NCI-H1930 (cell line): ENCODE results near the gene LRRC2.
"Not testable (repeated sequence)": the region's sequence is repeated elsewhere in the genome, so short reads cannot be mapped to it uniquely, and the experiment has no call there.

Experiments
- DNase-seq, 2 experiments: peaks; one replicate each; lab custom pipeline; 2025; lab: John Stamatoyannopoulos, UW

LRRC2 gene

DNA sequence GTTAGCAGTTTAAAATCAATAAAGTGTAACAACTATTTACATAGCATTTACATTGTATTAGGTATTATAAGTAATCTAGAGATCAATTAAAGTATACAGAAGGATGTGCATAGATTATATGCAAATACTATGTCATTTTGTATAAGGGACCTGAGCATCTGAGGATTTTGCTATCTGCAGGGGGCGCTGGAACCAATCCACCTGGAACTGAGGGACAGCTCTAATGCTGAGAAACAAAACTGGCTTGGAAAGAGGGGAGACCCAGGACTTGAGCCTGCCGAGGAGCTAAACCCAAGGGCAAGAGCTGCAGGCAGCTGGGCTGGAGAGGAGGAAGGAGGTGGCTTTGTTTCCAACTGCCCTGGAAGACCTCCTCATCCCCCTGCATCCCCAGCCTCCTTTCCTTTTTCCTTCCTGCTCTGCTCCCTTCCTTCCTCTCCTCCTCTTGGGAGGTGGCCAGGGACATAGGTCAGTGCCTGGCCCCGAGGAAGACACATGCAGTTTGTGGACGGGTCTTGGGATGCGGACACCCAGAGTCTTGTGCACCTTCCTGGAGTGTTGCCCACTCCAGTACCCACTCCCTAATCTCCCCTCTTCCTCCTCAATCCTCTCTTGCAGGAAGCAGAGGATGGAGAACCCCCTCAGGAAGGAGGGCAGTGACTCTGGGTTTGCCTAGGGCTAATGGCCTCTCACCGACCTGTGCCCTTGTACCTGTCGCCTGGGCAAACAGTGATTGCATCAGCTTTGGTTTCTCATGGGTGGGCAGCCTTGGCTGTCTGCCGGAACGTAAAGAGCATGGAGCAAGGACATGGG is 69.2 kb downstream of the LRRC2 start:
- no peak for DNase-seq

DNA sequence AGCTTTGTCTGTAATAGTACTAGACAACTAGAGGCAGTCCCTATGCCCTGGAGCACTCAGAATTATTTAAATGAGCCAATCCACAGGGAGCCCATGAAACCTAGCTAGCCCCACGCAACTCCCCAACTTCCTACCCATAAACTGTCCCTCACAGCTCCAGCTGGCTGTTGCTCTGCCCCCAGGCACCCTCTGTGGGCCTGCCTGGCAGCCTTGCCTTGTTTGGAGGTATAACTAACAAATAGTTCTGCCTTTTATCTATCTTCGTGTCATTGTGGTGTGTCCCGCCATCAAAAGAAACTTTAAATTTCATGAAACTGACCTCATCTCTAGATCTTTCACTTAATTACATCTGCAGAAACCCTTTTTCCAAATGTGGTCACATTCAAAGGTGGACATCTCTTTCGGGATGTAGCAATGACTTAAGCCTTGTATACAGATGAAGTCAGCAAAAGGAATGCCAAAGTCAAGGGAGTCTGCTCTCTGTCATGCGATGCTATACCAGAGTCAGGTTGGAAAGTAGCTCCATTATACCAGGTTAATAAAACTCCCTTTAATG is 70.1 kb downstream of the LRRC2 start:
- DNase-seq: no peak

DNA sequence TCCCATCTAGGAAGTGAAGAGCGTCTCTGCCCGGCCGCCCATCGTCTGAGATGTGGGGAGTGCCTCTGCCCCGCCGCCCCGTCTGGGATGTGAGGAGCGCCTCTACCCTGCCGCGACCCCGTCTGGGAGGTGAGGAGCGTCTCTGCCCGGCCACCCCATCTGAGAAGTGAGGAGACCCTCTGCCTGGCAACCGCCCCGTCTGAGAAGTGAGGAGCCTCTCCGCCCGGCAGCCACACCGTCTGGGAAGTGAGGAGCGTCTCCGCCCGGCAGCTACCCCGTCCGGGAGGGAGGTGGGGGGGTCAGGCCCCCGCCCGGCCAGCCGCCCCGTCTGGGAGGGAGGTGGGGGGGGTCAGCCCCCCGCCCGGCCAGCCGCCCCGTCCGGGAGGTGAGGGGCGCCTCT is 71.6 kb downstream of the LRRC2 start:
- DNase-seq: not testable (repeated sequence)

DNA sequence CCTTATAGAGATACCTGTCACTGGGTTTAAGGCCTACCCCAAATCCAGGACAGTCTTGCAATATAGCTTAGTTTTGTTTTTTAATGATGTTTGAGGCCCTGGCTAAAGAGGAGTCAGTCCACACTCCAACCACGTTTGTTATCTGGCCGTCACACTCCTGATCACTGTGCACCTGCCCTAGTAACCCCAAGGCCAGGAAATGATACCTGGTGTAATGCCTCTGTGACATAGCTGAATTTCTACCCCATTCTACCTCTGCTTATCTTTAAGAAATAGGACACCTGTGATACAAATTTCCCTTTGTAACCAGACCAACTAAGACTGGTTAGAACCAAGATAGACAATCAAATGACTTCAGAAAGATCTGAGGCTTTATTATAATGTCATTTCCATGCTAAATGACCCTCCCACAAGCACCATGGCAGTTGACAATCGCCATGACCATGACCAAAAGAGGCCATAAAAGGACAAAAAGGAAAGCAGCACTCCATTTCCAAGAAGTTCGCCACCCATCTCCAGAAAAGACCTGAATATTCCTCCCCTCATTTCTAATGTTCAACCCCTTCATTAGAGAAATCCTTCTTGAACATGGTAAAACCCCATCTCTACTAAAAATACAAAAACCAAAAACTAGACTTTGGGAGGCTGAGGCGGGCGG is 73.1 kb downstream of the LRRC2 start:
- DNase-seq: no peak

DNA sequence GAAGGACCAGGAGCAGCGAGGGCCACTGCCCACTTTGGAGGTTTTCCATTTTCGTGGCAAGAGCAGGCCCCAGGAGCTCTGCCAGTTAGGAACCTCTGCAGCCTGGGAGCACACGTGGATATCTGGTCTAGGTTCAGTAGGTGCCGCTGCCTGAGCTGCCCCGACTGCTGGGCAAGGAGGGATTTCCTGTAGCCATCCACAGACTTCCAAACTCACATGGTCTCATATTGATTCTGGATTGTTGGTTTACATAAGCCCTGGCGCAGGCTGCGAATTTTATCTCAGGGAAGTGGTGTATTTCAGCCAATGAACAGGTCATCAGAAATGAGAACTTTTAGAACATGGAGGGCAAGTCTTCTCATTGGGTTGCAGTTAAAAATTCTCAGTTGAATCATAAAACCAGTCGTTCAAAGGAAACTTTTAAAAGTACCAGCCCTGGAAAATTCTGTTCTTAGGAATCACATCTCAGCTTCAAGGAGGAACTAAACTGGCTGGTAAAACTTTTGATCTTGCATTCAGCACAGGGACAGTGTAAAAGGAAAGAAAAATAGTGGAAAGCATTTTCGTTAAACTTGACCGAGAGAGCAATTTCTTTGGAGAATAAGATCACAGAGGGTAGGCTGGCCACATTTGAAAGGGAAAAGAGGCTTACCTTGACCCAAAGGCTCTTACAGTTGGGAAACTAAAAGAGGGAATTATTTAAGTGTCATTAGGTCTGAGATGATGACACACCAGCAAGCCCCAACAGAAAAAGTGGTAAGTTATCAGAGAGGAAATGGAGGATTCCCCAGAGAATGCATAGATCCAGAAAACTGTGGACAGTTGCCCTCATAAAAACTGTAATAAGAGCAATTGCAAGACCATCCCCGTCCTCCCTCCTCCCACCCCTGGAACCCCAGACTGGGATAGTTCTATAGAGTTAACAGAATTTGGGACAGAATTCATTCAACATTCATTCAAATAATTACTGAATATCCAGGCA is 74.7 kb downstream of the LRRC2 start:
- DNase-seq: no peak

DNA sequence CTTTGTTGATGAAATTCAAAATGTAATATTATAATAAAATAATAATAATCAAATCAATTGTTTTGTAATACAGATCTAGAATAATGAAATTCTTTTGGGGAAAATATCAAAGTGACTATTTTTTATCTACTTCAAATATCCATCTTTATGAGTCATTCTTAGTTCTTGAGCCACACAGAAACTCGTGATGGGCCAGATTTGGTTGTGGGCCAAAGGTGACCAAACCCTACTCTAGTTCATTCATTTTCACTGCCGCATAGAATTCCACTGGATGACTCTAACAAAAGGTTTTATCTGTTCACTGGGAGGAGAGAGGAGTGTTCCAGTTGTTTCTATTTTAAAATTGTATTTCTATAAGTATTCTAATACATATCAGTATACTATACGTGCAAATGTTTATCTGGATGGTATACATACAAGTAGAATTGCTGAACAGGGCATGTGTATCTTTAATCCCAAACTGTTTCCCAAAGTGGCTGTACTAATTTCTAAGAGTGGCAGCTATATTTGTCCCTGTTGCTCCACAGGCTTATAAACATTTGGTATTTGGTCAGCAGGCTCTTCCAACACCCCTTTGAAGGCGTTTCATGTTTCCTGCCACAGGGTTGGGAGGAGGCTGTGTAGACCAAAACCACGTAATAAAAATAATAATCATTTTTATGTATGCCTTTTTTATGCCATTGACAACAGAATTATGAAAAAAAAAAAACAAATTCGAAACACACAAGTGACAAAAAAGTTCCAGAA is 75.6 kb downstream of the LRRC2 start:
- DNase-seq: no peak

DNA sequence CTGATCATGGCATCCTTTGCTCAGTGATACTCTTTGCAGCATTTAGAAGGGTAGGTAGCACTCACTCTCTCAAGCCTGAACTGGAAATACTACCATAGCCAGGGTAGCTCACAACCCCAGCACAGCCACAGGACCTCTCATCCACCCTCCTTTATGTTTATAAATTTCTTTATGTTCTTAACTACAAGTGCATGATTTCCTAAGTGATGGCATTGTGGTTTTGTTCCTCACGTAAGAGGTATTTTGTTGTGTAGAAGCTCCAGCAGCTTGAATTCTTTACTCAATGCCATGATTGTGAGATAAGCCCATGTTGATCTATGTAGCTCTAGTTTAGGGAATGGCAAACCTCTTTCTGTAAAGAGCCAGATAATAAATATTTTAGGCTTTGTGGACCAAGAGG is 76.2 kb downstream of the LRRC2 start:
- DNase-seq: no peak

DNA sequence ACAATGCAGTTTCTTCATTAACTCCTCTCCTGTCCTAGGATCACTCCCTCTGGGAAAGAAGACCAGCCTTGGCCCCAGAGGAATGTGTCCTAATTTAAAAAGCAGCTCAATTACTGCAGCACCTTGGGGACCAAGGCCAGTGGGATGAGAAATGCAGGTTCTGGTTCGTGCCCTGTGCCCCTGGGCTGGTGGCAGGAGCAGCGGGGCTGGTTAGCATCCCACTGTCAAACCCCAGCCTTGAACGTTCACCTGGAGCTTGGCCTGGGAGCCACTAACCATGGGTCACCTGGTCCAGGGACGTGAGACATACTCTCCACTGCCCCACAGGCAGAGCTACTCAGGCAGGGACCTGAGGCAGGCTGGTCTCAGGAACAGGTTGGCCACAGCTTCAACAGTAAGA is 76.7 kb downstream of the LRRC2 start:
- DNase-seq: no peak

DNA sequence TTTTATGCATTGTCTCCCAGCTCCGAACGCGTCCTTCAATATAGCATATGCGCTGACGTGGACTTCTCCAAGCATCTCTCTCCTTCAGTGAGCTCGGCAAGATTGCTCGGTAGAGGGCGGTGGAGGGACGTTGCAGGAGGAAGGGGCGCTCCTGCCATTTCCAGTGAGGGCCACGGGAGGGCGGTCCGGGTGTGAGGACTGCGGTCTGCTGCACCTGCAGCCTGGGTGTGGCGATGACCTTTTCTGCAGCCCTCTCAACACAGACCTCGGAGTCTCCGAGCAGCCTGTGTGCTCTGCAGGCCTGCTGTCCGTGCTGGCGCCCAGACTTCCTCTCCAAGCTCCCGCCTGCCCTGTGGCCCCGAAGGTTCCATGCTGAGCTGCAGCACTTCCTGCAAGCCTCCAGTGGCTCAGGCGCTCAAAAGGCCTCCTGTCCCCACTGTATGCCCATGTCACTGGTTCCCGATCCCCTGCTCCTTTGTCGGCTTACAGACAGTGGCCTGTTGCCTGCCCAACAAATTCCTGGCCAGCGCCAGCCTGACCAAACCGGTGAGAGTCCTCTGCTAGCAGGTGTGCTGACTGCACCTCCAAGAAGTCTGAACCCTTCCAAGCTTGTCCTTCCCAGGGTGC is 77.3 kb downstream of the LRRC2 start:
- peak; percentile 64 to 79 for DNase-seq

DNA sequence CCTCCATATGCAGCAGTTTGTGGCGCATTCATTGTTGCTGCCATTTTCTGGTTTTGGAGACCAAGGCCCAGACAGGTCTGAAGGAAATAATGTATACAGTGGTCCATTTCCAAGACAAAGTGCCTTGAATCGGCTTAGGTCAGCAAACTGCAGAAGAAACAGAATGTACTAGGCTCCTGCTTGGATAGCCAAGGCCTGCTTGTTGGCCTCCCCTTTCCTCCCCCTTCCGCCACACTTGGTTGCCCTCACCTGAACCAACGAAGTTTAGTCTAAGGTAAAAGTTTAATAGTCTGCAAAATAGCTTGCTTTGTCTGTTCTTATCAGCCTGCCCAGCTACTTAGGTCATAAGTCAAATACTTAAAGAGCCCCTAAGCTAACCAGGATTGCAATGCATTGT is 80.3 kb downstream of the LRRC2 start:
- no peak for DNase-seq

DNA sequence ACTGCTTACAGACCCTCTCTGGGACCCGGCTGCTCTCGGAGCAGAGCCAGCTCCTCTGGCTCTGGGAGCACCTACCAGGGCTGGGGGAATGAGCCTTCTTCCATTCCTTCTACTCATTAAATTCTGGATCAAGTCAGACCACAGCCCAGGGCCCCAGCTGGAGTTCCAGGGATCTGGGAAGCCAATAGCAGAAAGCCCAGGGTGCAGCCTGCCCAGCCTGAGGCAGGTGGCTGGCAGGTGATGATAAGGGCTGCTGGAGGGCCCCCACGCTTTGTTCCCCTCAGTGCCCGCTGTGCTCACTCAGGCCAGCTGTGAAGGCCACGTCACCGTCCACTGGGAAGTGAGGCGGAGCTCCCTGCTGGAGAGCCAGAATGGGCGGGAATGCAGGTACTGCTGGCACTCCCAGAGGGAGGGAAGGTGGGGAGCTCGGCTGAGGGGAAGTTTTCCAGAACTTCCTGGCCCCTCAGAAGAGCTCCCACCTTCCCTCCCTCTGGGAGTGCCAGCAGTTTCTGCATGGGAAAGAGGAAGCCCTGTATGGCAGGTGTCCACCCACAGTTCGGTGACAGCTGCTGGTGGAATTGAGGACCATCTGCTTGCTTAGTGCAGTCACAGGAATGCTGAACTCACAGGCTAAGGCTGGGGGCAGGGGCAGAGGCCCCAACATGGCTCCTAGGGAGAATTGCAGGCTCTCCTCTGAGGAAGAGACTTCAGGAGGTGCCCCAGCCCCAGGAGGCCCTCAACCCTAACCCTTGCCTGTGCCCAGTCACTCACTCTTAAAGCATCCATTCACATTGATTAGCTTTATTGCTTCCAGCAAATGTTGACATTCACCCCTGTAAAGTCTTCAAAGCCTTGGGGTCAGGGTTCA is 81.0 kb downstream of the LRRC2 start:
- DNase-seq: no peak

DNA sequence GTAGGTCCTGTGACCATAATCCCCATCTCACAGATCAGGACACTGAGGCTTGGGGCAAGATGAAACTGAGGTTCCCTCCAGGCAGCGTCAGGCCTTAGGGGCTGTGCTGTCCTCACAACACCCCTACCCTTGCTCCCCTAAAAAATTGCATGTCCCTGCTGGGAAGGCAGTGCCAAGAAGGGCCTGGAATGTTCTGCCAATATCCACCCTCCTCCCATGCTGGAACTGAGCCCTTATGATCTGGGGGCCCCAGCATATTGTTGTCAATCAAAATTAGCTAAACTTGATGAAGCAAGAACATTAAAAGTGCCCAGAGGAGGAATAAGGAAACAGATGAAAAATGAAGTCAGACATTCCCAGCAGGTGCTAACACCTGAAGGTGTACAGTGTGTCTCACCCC is 81.7 kb downstream of the LRRC2 start:
- no peak for DNase-seq

DNA sequence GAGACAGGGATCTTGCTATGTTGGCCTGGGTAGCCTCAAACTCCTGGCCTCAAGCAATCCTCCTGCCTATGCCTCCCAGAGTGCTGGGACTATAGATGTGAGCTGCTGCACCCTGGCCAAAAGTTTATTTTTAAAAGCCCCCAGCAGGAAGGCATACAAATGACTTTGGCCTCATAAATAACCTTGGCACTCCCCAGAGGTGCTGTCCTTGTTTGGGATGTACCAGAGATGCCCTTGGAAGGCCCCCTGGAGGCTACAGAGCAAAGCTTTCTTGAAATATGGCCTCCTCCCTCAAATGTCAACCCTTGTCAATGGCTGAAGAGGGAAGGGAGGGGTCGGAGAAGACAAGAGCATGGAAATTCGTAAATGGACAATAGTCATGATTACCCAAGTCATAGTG is 82.3 kb downstream of the LRRC2 start:
- DNase-seq: no peak

DNA sequence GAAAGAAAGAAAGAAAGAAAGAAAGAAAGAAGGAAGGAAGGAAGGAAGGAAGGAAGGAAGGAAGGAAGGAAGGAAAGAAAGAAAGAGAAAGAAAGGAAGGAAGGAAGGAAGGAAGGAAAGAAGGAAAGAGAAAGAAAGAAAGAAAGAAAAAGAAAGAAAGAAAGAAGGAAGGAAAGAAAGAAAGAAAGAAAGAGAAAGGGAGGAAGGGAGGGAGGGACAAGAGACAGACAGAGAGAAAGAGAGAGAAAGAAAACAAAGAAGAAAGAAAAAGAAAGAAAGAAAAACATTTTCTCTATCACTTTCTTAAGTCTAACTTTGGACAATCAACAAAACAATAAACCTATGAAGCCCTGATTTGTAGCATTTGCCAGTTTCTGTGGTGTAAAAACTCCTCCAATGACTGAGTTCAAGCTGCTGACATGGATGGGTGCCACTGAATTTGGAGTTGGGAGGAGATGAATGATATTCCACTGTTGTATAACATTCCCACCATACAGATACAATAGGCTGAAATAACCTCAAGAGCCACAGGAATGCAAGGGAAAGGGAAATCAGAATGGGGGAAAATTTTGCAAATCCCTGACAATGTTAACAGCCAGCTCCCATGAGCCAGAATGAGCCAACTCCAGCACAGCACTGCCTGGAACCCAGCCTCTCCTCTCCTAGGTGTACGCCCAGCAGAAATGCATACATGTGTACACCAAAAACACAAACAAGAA is 83.3 kb downstream of the LRRC2 start:
- DNase-seq: no peak

DNA sequence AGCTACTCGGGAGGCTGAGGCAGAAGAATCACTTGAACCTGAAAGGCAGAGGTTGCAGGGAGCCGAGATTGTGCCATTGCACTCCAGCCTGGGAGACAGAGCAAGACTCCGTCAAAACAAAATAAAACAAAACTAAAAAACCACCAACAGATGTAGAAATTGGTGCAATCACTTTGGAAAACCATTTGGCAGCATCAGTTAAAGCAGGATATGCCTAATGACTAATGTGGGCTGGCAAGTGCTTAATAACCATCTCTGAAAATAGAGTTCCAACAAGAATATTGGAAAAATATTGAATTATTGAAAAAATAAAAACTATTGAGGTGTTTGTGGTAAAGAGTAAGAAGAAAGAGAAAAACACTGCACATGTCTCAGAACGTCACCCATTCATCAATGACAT is 84.5 kb downstream of the LRRC2 start:
- no peak for DNase-seq

DNA sequence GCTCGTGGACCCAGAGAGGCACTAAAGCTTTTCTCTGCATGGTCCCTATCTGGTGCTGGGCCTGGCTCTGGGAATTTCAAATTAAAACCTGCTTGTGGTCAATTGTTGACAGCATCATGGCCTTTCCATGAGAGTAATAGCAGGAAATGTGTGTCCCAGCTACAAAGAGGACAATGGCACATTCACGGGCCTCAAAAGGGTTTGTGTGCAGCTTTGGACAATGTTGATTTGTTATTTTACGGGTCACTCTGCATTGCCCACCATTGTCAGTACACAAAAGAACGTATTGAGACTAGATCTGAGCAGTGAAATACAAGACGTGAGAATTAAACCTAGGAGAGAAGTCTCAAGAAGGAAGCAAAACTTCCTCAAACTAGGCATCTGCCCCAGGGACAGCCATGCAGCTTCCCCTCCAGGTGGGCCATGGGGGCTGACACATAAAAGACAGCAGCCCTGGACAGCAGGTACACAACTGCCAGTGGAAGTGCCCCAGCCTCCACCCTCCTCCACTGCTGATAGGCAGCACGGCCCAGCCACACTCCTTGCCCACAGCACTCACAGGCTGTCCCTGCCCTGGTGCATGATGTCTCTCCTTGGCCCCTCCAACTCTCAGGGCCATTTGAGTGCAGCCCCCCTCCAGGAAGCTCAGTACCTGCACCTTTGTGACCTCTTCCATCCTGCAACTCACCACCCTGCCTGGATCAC is 85.5 kb downstream of the LRRC2 start:
- no peak for DNase-seq

DNA sequence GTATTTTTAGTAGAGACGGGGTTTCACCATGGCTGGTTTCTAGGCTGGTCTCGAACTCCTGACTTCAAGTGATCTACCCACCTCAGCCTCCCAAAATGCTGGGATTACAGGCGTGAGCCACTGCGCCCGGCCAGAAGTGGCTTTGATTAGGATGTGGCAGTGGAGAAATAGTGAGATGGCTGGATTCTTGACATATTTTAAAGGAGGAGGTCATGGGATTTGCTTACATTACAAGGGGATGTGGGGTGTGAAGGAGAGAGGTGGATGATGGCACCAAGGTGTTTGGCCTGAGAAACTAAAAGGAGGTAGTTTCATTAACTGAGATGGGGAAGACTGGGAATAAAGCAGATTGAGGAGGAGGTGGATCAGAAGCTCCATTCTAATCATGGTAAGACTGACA is 86.4 kb downstream of the LRRC2 start:
- DNase-seq: no peak

DNA sequence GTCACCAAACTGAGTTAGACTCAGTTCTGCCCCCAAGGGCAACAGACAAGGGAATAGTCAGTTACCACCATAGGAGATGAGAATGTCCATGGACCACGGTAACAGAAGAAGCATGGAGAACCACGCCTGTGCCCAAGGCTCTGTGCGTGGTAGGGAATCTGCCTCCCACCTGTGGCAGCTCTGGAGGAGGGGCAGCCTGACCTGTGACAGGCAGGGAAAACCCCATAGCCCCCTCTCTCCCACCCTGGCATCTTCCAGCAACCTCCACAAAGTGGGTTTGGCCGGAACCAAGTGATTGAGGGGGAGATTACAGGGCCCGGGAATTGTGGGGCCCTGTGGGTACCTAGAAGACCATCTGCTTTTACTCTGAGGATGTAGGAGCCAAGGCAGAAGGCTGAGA is 87.1 kb downstream of the LRRC2 start:
- no peak for DNase-seq

DNA sequence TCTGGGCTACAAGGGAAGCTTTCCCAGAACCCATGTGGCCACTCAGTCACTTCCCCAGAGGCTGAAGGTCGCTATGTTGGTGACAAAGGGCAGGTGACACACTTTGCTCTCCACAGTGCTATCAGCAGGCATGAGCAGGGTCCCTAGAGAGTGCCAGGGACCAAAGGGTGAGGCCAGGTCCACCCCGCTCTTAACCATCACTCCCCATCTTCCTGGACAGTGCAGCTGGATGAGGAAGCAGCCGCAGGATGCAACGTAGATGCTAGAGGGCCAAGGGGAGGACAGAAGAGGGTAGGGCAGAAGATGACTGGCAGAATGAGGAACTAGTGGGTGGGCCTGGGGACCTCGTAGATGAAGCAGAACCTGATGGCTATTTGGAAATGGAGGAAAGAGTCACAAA is 87.8 kb downstream of the LRRC2 start:
- DNase-seq: no peak
